Small intestine (tissue), 7 donors: Measurements from ENCODE around the gene HMGCLL1. TPM values are rescaled to one million over a fixed set of nuclear protein-coding genes. Genes with fewer than 3 reads are reported as not detected.
A peak's percentile ranks its signal among the peaks of the same experiment; 100 is the strongest.

Source experiments
- DNase-seq, 2 donors: peaks; one replicate each; pipeline versions ENCODE4 v3.0.0 to v3.0.0-alpha.2; 2013
- FAIRE-seq: peaks from 2 replicates; lab custom pipeline; 2012; peaks lifted over from hg19 to GRCh38; lab: Jason Lieb, UNC
- H3K27ac ChIP-seq, 3 donors: one replicate each; pipeline ENCODE4 v1.5.1; 2013; ENCODE audit warnings: low read length in 2 of 3, mild to moderate bottlenecking in 2 of 3, control low read depth in 1 of 3, inconsistent platforms in 1 of 3, low read depth in 1 of 3, moderate library complexity in 1 of 3
- H3K27me3 ChIP-seq, 3 donors: one replicate each; pipeline ENCODE4 v1.6.1; 2013; ENCODE audit warnings: low read length in 3 of 3, inconsistent platforms in 1 of 3; ENCODE audit not compliant: control insufficient read depth in 3 of 3, insufficient read depth in 3 of 3
- H3K36me3 ChIP-seq, 3 donors: one replicate each; pipeline ENCODE4 v1.6.1; 2013; ENCODE audit warnings: low read length in 3 of 3, inconsistent platforms in 1 of 3, low read depth in 1 of 3, mild to moderate bottlenecking in 1 of 3, moderate library complexity in 1 of 3; ENCODE audit not compliant: control insufficient read depth in 3 of 3, insufficient read depth in 2 of 3
- H3K4me1 ChIP-seq, 3 donors: one replicate each; pipeline ENCODE4 v1.6.1; 2013; ENCODE audit warnings: low read length in 2 of 3, inconsistent platforms in 1 of 3, low read depth in 1 of 3, mild to moderate bottlenecking in 1 of 3, moderate library complexity in 1 of 3; ENCODE audit not compliant: control insufficient read depth in 3 of 3, insufficient read depth in 2 of 3
- H3K4me3 ChIP-seq, 3 donors: one replicate each; pipeline ENCODE4 v1.5.1; 2013; ENCODE audit warnings: low read length in 3 of 3, control low read depth in 1 of 3, inconsistent platforms in 1 of 3, low read depth in 1 of 3, mild to moderate bottlenecking in 1 of 3, moderate library complexity in 1 of 3
- H3K9me3 ChIP-seq, 2 donors: one replicate each; pipeline ENCODE4 v1.6.1; 2013; ENCODE audit warnings: low read depth in 1 of 2, low read length in 1 of 2; ENCODE audit not compliant: control insufficient read depth in 2 of 2, insufficient read depth in 1 of 2
- WGBS, 3 donors: extraction: QIAGEN DNeasy Blood & Tissue Kit; methylation state at CpG; one replicate each; pipeline ENCODE4 v1.1.7; 2013; 5-methylcytosine and 5-hydroxymethylcytosine counted together
- polyA plus RNA-seq, 4 donors: library from polyadenylated mRNA; stranded (reverse) in 3 of 4; unstranded in 1 of 4; fragments of 200-250 nt in 3 of 4; fragments of 120-200 nt in 1 of 4; gene quantifications; one replicate each; pipeline versions ENCODE4 v1.2.1 to v1.2.3, GENCODE V29; 2013
- donor health status: healthy with polysubstance abuse.
- donor health status: control.
- donor health status: control.
- donor health status: Bipolar disorder and iron deficiency.
- donor health status: healthy.

Gene HMGCLL1
- polyA plus RNA-seq, 4 donors, result 0.75 to 1.2 (median 0.81) TPM; not detected in 1

- Histone ChIP-seq H3K4me3 (no peak overlapping the region), H3K27ac (no peak overlapping the region), H3K27me3 (no peaks in the 10 kb centered on the region), H3K9me3 (no peaks in the 10 kb centered on the region), H3K4me1 (no peaks in the 10 kb centered on the region), H3K36me3 (no peaks in the 10 kb centered on the region)
- FAIRE-seq (peak; percentile 47), DNase-seq (no peak)
- 56 to 72% (median 70%) methylated on average over 3 of the region's 3 CpGs for WGBS, 3 donors
Observed at GRCh38 chr6:55447891-55448290, 131.1 kb downstream of the HMGCLL1 start.

GRCh38 chr6:55445648-55446204 lies 133.3 kb downstream of the HMGCLL1 start:
- Histone ChIP-seq H3K27ac (no peak overlapping the region), H3K4me1 (no peaks in the 10 kb centered on the region), H3K36me3 (no peaks in the 10 kb centered on the region), H3K9me3 (no peaks in the 10 kb centered on the region), H3K27me3 (no peaks in the 10 kb centered on the region), H3K4me3 (no peak overlapping the region)
- DNase-seq (peak in 1 of 2 donors; percentile 44), FAIRE-seq (no peak)
- WGBS, 3 donors, result 0 to 2% (median 0%) methylated on average over 1 of the region's 1 CpG

GRCh38 chr6:55443238-55444134 lies 135.5 kb downstream of the HMGCLL1 start:
- no peak for DNase-seq
- no peak for FAIRE-seq
- H3K4me1 ChIP-seq, result no peaks in the 10 kb centered on the region
- no peaks in the 10 kb centered on the region for H3K27me3 ChIP-seq
- H3K9me3 ChIP-seq, result no peaks in the 10 kb centered on the region
- H3K36me3 ChIP-seq, result no peaks in the 10 kb centered on the region
- H3K4me3 ChIP-seq, result no peak overlapping the region
- no peak overlapping the region for H3K27ac ChIP-seq
- whole genome bisulfite sequencing, 3 donors, result 56 to 75% (median 59%) methylated on average over 7 of the region's 7 CpGs

GRCh38 chr6:55438203-55438602 lies 140.8 kb downstream of the HMGCLL1 start:
- FAIRE-seq (no peak), DNase-seq (no peak)
- H3K4me1 ChIP-seq, result no peaks in the 10 kb centered on the region
- no peak overlapping the region for H3K4me3 ChIP-seq
- WGBS, 3 donors, result 70 to 78% (median 73%) methylated on average over 3 of the region's 3 CpGs
- H3K27ac ChIP-seq, result no peak overlapping the region
- no peaks in the 10 kb centered on the region for H3K9me3 ChIP-seq
- no peaks in the 10 kb centered on the region for H3K36me3 ChIP-seq
- no peaks in the 10 kb centered on the region for H3K27me3 ChIP-seq

DNA sequence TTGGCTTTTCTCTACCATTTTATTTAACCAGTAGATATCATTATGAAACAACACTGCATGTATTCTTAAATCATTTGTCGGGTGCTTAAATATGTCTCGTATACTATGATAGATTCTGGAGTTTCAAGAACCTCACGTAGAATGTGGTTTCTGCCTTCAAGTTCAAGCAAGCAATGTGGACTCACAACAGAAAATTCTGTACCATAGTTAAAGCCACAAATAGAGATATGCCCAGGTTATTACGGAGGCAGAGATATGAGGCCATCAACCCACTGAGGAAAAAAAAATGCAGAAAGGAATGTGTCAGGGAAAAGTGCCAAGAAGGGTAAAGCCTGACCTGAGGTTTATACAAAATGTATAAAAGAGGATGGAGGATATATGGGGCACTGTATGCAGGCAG lies 141.9 kb downstream of the HMGCLL1 start:
- H3K27me3 ChIP-seq, result no peaks in the 10 kb centered on the region
- no peaks in the 10 kb centered on the region for H3K36me3 ChIP-seq
- 71 to 78% (median 78%) methylated on average over 4 of the region's 4 CpGs for WGBS, 3 donors
- no peaks in the 10 kb centered on the region for H3K4me1 ChIP-seq
- DNase-seq (no peak), FAIRE-seq (no peak)
- no peaks in the 10 kb centered on the region for H3K9me3 ChIP-seq
- H3K27ac ChIP-seq, result no peak overlapping the region
- no peak overlapping the region for H3K4me3 ChIP-seq

GRCh38 chr6:55433446-55434130 lies 145.4 kb downstream of the HMGCLL1 start:
- no peaks in the 10 kb centered on the region for H3K4me1 ChIP-seq
- H3K27ac ChIP-seq, result no peak overlapping the region
- no peaks in the 10 kb centered on the region for H3K36me3 ChIP-seq
- no peak overlapping the region for H3K4me3 ChIP-seq
- no peaks in the 10 kb centered on the region for H3K9me3 ChIP-seq
- WGBS, 3 donors, result 45 to 56% (median 49%) methylated on average over 2 of the region's 2 CpGs
- DNase-seq (no peak), FAIRE-seq (no peak)
- no peaks in the 10 kb centered on the region for H3K27me3 ChIP-seq

DNA sequence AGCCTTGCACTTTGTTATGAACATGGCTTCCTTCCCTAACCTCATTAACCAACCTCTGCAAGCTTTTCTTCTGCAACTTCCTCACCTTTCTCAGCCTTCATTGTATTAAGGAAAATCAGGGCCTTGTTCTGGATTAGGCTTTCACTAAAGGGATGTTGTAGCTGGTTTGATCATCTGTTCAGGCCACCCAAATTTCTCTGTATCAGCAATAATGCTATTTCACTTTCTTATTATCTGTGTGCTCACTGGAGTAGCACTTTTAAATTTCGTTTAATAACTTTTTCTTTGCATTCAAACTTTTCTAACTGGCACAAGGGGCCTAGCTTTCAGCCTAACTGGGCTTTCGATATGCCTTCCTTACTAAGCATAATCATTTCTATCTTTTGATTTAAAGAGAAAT lies 155.1 kb downstream of the HMGCLL1 start:
- WGBS, 3 donors, result 53 to 67% (median 57%) methylated on average over 2 of the region's 2 CpGs
- no peak for FAIRE-seq
- DNase-seq, result no peak
- no peaks in the 10 kb centered on the region for H3K36me3 ChIP-seq
- no peaks in the 10 kb centered on the region for H3K9me3 ChIP-seq
- no peak overlapping the region for H3K4me3 ChIP-seq
- H3K27me3 ChIP-seq, result no peaks in the 10 kb centered on the region
- H3K27ac ChIP-seq, result no peak overlapping the region
- H3K4me1 ChIP-seq, result no peaks in the 10 kb centered on the region

- no peak overlapping the region for H3K4me3 ChIP-seq
- H3K4me1 ChIP-seq, result no peaks in the 10 kb centered on the region
- DNase-seq, result no peak
- H3K27me3 ChIP-seq, result no peaks in the 10 kb centered on the region
- H3K9me3 ChIP-seq, result no peaks in the 10 kb centered on the region
- no peaks in the 10 kb centered on the region for H3K36me3 ChIP-seq
- no peak overlapping the region for H3K27ac ChIP-seq
- no peak for FAIRE-seq
Observed at GRCh38 chr6:55410674-55411073, 168.3 kb downstream of the HMGCLL1 start.
